GM13976 (cell line): ENCODE results near the gene DTX3.
A peak's percentile ranks its signal among the peaks of the same experiment; 100 is the strongest.
"Not testable (repeated sequence)": the region's sequence is repeated elsewhere in the genome, so short reads cannot be mapped to it uniquely, and the experiment has no call there.

ENCODE experiments used
- DNase-seq: peaks from one replicate; pipeline ENCODE4 v3.0.0; 2012; ENCODE audit warnings: low spot score
- CTCF ChIP-seq: IDR thresholded peaks from 2 replicates; pipeline ENCODE4 v1.5.1; 2012; ENCODE audit warnings: borderline replicate concordance, mild to moderate bottlenecking; ENCODE audit not compliant: insufficient read depth; ENCODE audit errors: extremely low read depth, missing control alignments, control extremely low read depth
- in situ Hi-C: fragments of 300-500 bp; cut with MboI; formaldehyde crosslinking; loops from one replicate; pipeline ENCODE4 v1.12.0; 2022; ENCODE audit warnings: low sequenced_read_pairs, mixed read lengths, inconsistent platforms; ENCODE audit not compliant: unreplicated experiment

Gene DTX3

GRCh38 chr12:57604454-57604991 lies at the start of gene DTX3:
DTX3 (plus strand) TSS chr12:57604824; CDS start chr12:57606518, 1,694 bp downstream.
- TF ChIP-seq CTCF = no peak
- peak; percentile 78 for DNase-seq
- in situ Hi-C loops = no loop called here

GRCh38 chr12:57554897-57555296 lies 49.7 kb upstream of the DTX3 start:
- no peak for DNase-seq
- in situ Hi-C loops = no loop called here
- no peak for TF ChIP-seq CTCF

- in situ Hi-C loops = no loop called here
- DNase-seq = no peak
- no peak for TF ChIP-seq CTCF
Observed at GRCh38 chr12:57558864-57559263, 45.8 kb upstream of the DTX3 start.

- no peak for DNase-seq
- no peak for TF ChIP-seq CTCF
- in situ Hi-C loops = no loop called here
Observed at GRCh38 chr12:57560516-57560915, 44.1 kb upstream of the DTX3 start.

- in situ Hi-C loops, DNase-seq: not testable (repeated sequence)
Observed at GRCh38 chr12:57561117-57561516, 43.5 kb upstream of the DTX3 start.

- in situ Hi-C loops = no loop called here
- TF ChIP-seq CTCF = no peak
- DNase-seq = no peak
Observed at GRCh38 chr12:57563358-57563757, 41.3 kb upstream of the DTX3 start.

- in situ Hi-C loops = no loop called here
- no peak for TF ChIP-seq CTCF
- DNase-seq = no peak
Observed at GRCh38 chr12:57564178-57564740, 40.4 kb upstream of the DTX3 start.
